Spleen (tissue), 11 donors: ENCODE data around the gene GMDS. TPM values are rescaled to one million over a fixed set of nuclear protein-coding genes. Genes with fewer than 3 reads are reported as not detected.

ENCODE experiments used
- DNase-seq: peaks from one replicate; pipeline ENCODE4 v3.0.0-alpha.2; 2020
- H3K27ac ChIP-seq, 8 donors: fragments of 200-600 bp; sonication (generic) in 7 of 8; 1 replicate in 4 of 8; 2 replicates in 4 of 8; pipeline versions ENCODE4 v1.5.0 to v1.8.0; 2016 to 2021; ENCODE audit warnings: inconsistent platforms in 4 of 8, mild to moderate bottlenecking in 4 of 8, moderate library complexity in 1 of 8
- H3K27me3 ChIP-seq, 7 donors: fragments of 200-600 bp; sonication (generic) in 6 of 7; replicated peaks in 1 of 7; 1 replicate in 4 of 7; 2 replicates in 3 of 7; pipeline versions ENCODE4 v1.5.0 to v1.8.0; 2016 to 2021; ENCODE audit warnings: inconsistent platforms in 3 of 7, mild to moderate bottlenecking in 1 of 7
- H3K36me3 ChIP-seq, 6 donors: fragments of 200-600 bp; sonication (generic) in 5 of 6; 1 replicate in 4 of 6; 2 replicates in 2 of 6; pipeline versions ENCODE4 v1.5.0 to v1.8.0; 2016 to 2021; ENCODE audit warnings: inconsistent platforms in 2 of 6
- H3K4me1 ChIP-seq, 6 donors: fragments of 200-600 bp; sonication (generic) in 5 of 6; 1 replicate in 3 of 6; 2 replicates in 3 of 6; pipeline versions ENCODE4 v1.5.0 to v1.8.0; 2016 to 2021; ENCODE audit warnings: inconsistent platforms in 3 of 6
- H3K4me3 ChIP-seq, 8 donors: fragments of 200-600 bp; sonication (generic) in 7 of 8; 1 replicate in 4 of 8; 2 replicates in 4 of 8; pipeline versions ENCODE4 v1.5.0 to v1.8.0; 2016 to 2021; ENCODE audit warnings: inconsistent platforms in 4 of 8, mild to moderate bottlenecking in 4 of 8, moderate library complexity in 2 of 8
- H3K9me3 ChIP-seq, 8 donors: fragments of 200-600 bp; sonication (generic) in 7 of 8; 1 replicate in 4 of 8; 2 replicates in 4 of 8; pipeline versions ENCODE4 v1.5.0 to v1.8.0; 2016 to 2021; ENCODE audit warnings: inconsistent platforms in 4 of 8
- CTCF ChIP-seq, 11 experiments: fragments of 200-600 bp in 7 of 11; fragments of 450-650 bp in 4 of 11; sonication (generic) in 4 of 11; IDR thresholded peaks in 8 of 11; conservative IDR thresholded peaks in 3 of 11; 1 replicate in 7 of 11; 2 replicates in 4 of 11; pipeline versions ENCODE4 v1.4.0 to v1.8.0; 2016 to 2021; ENCODE audit warnings: antibody characterized with exemption in 11 of 11, inconsistent platforms in 4 of 11, mild to moderate bottlenecking in 1 of 11
- POLR2A ChIP-seq, 3 donors: fragments of 450-650 bp; IDR thresholded peaks; one replicate each; pipeline ENCODE4 v1.5.1; 2017; ENCODE audit warnings: antibody characterized with exemption in 3 of 3, mild to moderate bottlenecking in 1 of 3
- POLR2AphosphoS5 ChIP-seq, 3 donors: sonication (generic); formaldehyde crosslinking; IDR thresholded peaks; one replicate each; pipeline ENCODE4 v1.5.1; 2017; ENCODE audit warnings: antibody characterized with exemption in 3 of 3
- WGBS, 5 donors: extraction: QIAGEN DNeasy Blood & Tissue Kit in 3 of 5; methylation state at CpG; one replicate each; pipeline versions ENCODE4 v1.1.5 to v1.1.7; 2013 to 2018; 5-methylcytosine and 5-hydroxymethylcytosine counted together
- intact Hi-C: fragments of 100-400 bp; cut with DNase I; formaldehyde crosslinking; loops from one replicate; pipeline ENCODE4 v1.15.0; 2023; ENCODE audit warnings: low total_unique reads
- polyA plus RNA-seq, 3 donors: library from polyadenylated mRNA; stranded (reverse); fragments of 200-250 nt; gene quantifications; one replicate each; pipeline ENCODE4 v1.2.1, GENCODE V29; 2013
- total RNA-seq, 7 donors: library from RNA; depleted of rRNA in 3 of 7; stranded (reverse); fragments of >200 nt in 3 of 7; fragmentation: NEBNext Ultra II Directional in 4 of 7; extraction: Animal tissue kit (Norgen Biotek cat#: 25700) in 4 of 7; gene quantifications; one replicate each; pipeline versions ENCODE4 v1.1.0 to v1.2.1, GENCODE V29; 2016 to 2021
- donor health status: healthy with polysubstance abuse.
- donor health status: DM: no; HTN: no; CAD: no; lungs with moderate emphysema.
- donor health status: DM: no; HTN: no; CAD: no.
- donor health status: Bipolar disorder and iron deficiency.
- donor health status: healthy.
- donor health status: DM: no; HTN: no; CAD: no.
- donor health status: DM: yes; HTN: yes; CAD: no.

GMDS gene
- total and polyA plus RNA-seq, 10 donors: 9.1 to 30.8 (median 17.7) TPM

GRCh38 chr6:1820714-1821113 is 424.7 kb downstream of the GMDS start:
- TF ChIP-seq CTCF (IDR thresholded peaks at IDR 0.05 in 8 of 11, conservative IDR thresholded peaks at IDR 0.05 in 3 of 11): no peak
- TF ChIP-seq POLR2A (IDR thresholded peaks at IDR 0.05): no peak
- TF ChIP-seq POLR2AphosphoS5 (IDR thresholded peaks at IDR 0.05): no peak

GRCh38 chr6:1820165-1820564 is 425.2 kb downstream of the GMDS start:
- no peaks in the 10 kb centered on the region for H3K4me1 ChIP-seq
- H3K4me3 ChIP-seq: no peak overlapping the region
- H3K36me3 ChIP-seq: no peaks in the 10 kb centered on the region
- TF ChIP-seq CTCF (IDR thresholded peaks at IDR 0.05 in 8 of 11, conservative IDR thresholded peaks at IDR 0.05 in 3 of 11): no peak
- TF ChIP-seq POLR2AphosphoS5 (IDR thresholded peaks at IDR 0.05): no peak
- no peak for TF ChIP-seq POLR2A (IDR thresholded peaks at IDR 0.05)
- no peak overlapping the region for H3K27ac ChIP-seq
- H3K9me3 ChIP-seq: no peaks in the 10 kb centered on the region
- DNase-seq: no peak
- no peaks in the 10 kb centered on the region for H3K27me3 ChIP-seq
- intact Hi-C loops: no loop called here
- WGBS, 5 donors: 80 to 92% (median 83%) methylated on average over 1 of the region's 1 CpG

More at GRCh38 chr6:1820714-1821113, 424.7 kb downstream of the GMDS start:
- no peaks in the 10 kb centered on the region for H3K36me3 ChIP-seq
- H3K27ac ChIP-seq: no peak overlapping the region
- H3K27me3 ChIP-seq: no peaks in the 10 kb centered on the region
- H3K9me3 ChIP-seq: no peaks in the 10 kb centered on the region
- 93 to 100% (median 100%) methylated on average over 1 of the region's 1 CpG for WGBS, 5 donors
- no peak overlapping the region for H3K4me3 ChIP-seq
- no peaks in the 10 kb centered on the region for H3K4me1 ChIP-seq
- no peak for DNase-seq
- intact Hi-C loops: no loop called here

GRCh38 chr6:1819007-1819406 is 426.4 kb downstream of the GMDS start:
- H3K27ac ChIP-seq: no peak overlapping the region
- no peaks in the 10 kb centered on the region for H3K27me3 ChIP-seq
- DNase-seq: no peak
- no peaks in the 10 kb centered on the region for H3K36me3 ChIP-seq
- no peak for TF ChIP-seq CTCF (IDR thresholded peaks at IDR 0.05 in 8 of 11, conservative IDR thresholded peaks at IDR 0.05 in 3 of 11)
- no peak for TF ChIP-seq POLR2A (IDR thresholded peaks at IDR 0.05)
- TF ChIP-seq POLR2AphosphoS5 (IDR thresholded peaks at IDR 0.05): no peak
- no peaks in the 10 kb centered on the region for H3K4me1 ChIP-seq
- intact Hi-C loops: no loop called here
- H3K4me3 ChIP-seq: no peak overlapping the region
- WGBS, 5 donors: 95 to 99% (median 98%) methylated on average over 3 of the region's 3 CpGs
- no peaks in the 10 kb centered on the region for H3K9me3 ChIP-seq

- H3K4me3 ChIP-seq: no peak overlapping the region
- no peak overlapping the region for H3K27ac ChIP-seq
- H3K36me3 ChIP-seq: no peaks in the 10 kb centered on the region
- no peak for TF ChIP-seq POLR2A (IDR thresholded peaks at IDR 0.05)
- no peak for TF ChIP-seq CTCF (IDR thresholded peaks at IDR 0.05 in 8 of 11, conservative IDR thresholded peaks at IDR 0.05 in 3 of 11)
- TF ChIP-seq POLR2AphosphoS5 (IDR thresholded peaks at IDR 0.05): no peak
- 78 to 84% (median 81%) methylated on average over 4 of the region's 4 CpGs for WGBS, 5 donors
- no peaks in the 10 kb centered on the region for H3K27me3 ChIP-seq
- no peak for DNase-seq
- H3K9me3 ChIP-seq: no peaks in the 10 kb centered on the region
- intact Hi-C loops: no loop called here
- no peaks in the 10 kb centered on the region for H3K4me1 ChIP-seq
These were observed 428.2 kb downstream of the GMDS start for GRCh38 chr6:1817033-1817761.
